Measurements from ENCODE around the gene SH2D2A.

SH2D2A gene

GRCh38 chr1:156775799-156776198, 40.8 kb downstream of the SH2D2A start:
- DNase-seq (ENCODE audit: low spot score) = no peak
- no peak for TF ChIP-seq CTCF (IDR thresholded peaks at IDR 0.05; ENCODE audit: extremely low read depth, missing control alignments)

- no peak for DNase-seq (ENCODE audit: low spot score)
- no peak for TF ChIP-seq CTCF (IDR thresholded peaks at IDR 0.05; ENCODE audit: extremely low read depth, missing control alignments)
Observed at GRCh38 chr1:156773607-156774006, 43.0 kb downstream of the SH2D2A start.

- TF ChIP-seq CTCF (IDR thresholded peaks at IDR 0.05; ENCODE audit: extremely low read depth, missing control alignments) = no peak
- no peak for DNase-seq (ENCODE audit: low spot score)
Observed at GRCh38 chr1:156772728-156773497, 43.7 kb downstream of the SH2D2A start.

- no peak for TF ChIP-seq CTCF (IDR thresholded peaks at IDR 0.05; ENCODE audit: extremely low read depth, missing control alignments)
Observed at GRCh38 chr1:156772222-156772621, 44.4 kb downstream of the SH2D2A start.

GRCh38 chr1:156768610-156769295, 47.9 kb downstream of the SH2D2A start:
- no peak for TF ChIP-seq CTCF (IDR thresholded peaks at IDR 0.05; ENCODE audit: extremely low read depth, missing control alignments)
- no peak for DNase-seq (ENCODE audit: low spot score)

More at GRCh38 chr1:156772222-156772621, 44.4 kb downstream of the SH2D2A start:
- no peak for DNase-seq (ENCODE audit: low spot score)

GRCh38 chr1:156767879-156768604, 48.6 kb downstream of the SH2D2A start:
- no peak for DNase-seq (ENCODE audit: low spot score)

More at GRCh38 chr1:156767879-156768604, 48.6 kb downstream of the SH2D2A start:
- no peak for TF ChIP-seq CTCF (IDR thresholded peaks at IDR 0.05; ENCODE audit: extremely low read depth, missing control alignments)
